Spleen (tissue), 11 donors: ENCODE data around the gene GAB1. TPM values are rescaled to one million over a fixed set of nuclear protein-coding genes. Genes with fewer than 3 reads are reported as not detected.

ENCODE experiments used
- DNase-seq: peaks from one replicate; pipeline ENCODE4 v3.0.0-alpha.2; 2020
- H3K27ac ChIP-seq, 8 donors: fragments of 200-600 bp; sonication (generic) in 7 of 8; 1 replicate in 4 of 8; 2 replicates in 4 of 8; pipeline versions ENCODE4 v1.5.0 to v1.8.0; 2016 to 2021; ENCODE audit warnings: inconsistent platforms in 4 of 8, mild to moderate bottlenecking in 4 of 8, moderate library complexity in 1 of 8
- H3K27me3 ChIP-seq, 7 donors: fragments of 200-600 bp; sonication (generic) in 6 of 7; replicated peaks in 1 of 7; 1 replicate in 4 of 7; 2 replicates in 3 of 7; pipeline versions ENCODE4 v1.5.0 to v1.8.0; 2016 to 2021; ENCODE audit warnings: inconsistent platforms in 3 of 7, mild to moderate bottlenecking in 1 of 7
- H3K36me3 ChIP-seq, 6 donors: fragments of 200-600 bp; sonication (generic) in 5 of 6; 1 replicate in 4 of 6; 2 replicates in 2 of 6; pipeline versions ENCODE4 v1.5.0 to v1.8.0; 2016 to 2021; ENCODE audit warnings: inconsistent platforms in 2 of 6
- H3K4me1 ChIP-seq, 6 donors: fragments of 200-600 bp; sonication (generic) in 5 of 6; 1 replicate in 3 of 6; 2 replicates in 3 of 6; pipeline versions ENCODE4 v1.5.0 to v1.8.0; 2016 to 2021; ENCODE audit warnings: inconsistent platforms in 3 of 6
- H3K4me3 ChIP-seq, 8 donors: fragments of 200-600 bp; sonication (generic) in 7 of 8; 1 replicate in 4 of 8; 2 replicates in 4 of 8; pipeline versions ENCODE4 v1.5.0 to v1.8.0; 2016 to 2021; ENCODE audit warnings: inconsistent platforms in 4 of 8, mild to moderate bottlenecking in 4 of 8, moderate library complexity in 2 of 8
- H3K9me3 ChIP-seq, 8 donors: fragments of 200-600 bp; sonication (generic) in 7 of 8; 1 replicate in 4 of 8; 2 replicates in 4 of 8; pipeline versions ENCODE4 v1.5.0 to v1.8.0; 2016 to 2021; ENCODE audit warnings: inconsistent platforms in 4 of 8
- POLR2A ChIP-seq, 3 donors: fragments of 450-650 bp; IDR thresholded peaks; one replicate each; pipeline ENCODE4 v1.5.1; 2017; ENCODE audit warnings: antibody characterized with exemption in 3 of 3, mild to moderate bottlenecking in 1 of 3
- POLR2AphosphoS5 ChIP-seq, 3 donors: sonication (generic); formaldehyde crosslinking; IDR thresholded peaks; one replicate each; pipeline ENCODE4 v1.5.1; 2017; ENCODE audit warnings: antibody characterized with exemption in 3 of 3
- WGBS, 5 donors: extraction: QIAGEN DNeasy Blood & Tissue Kit in 3 of 5; methylation state at CpG; one replicate each; pipeline versions ENCODE4 v1.1.5 to v1.1.7; 2013 to 2018; 5-methylcytosine and 5-hydroxymethylcytosine counted together
- intact Hi-C: fragments of 100-400 bp; cut with DNase I; formaldehyde crosslinking; loops from one replicate; pipeline ENCODE4 v1.15.0; 2023; ENCODE audit warnings: low total_unique reads
- polyA plus RNA-seq, 3 donors: library from polyadenylated mRNA; stranded (reverse); fragments of 200-250 nt; gene quantifications; one replicate each; pipeline ENCODE4 v1.2.1, GENCODE V29; 2013
- total RNA-seq, 7 donors: library from RNA; depleted of rRNA in 3 of 7; stranded (reverse); fragments of >200 nt in 3 of 7; fragmentation: NEBNext Ultra II Directional in 4 of 7; extraction: Animal tissue kit (Norgen Biotek cat#: 25700) in 4 of 7; gene quantifications; one replicate each; pipeline versions ENCODE4 v1.1.0 to v1.2.1, GENCODE V29; 2016 to 2021
- TF ChIP-seq, protein P1 (sequence below), 11 experiments: fragments of 200-600 bp in 7 of 11; fragments of 450-650 bp in 4 of 11; sonication (generic) in 4 of 11; IDR thresholded peaks in 8 of 11; conservative IDR thresholded peaks in 3 of 11; 1 replicate in 7 of 11; 2 replicates in 4 of 11; pipeline versions ENCODE4 v1.4.0 to v1.8.0; 2016 to 2021; ENCODE audit warnings: antibody characterized with exemption in 11 of 11, inconsistent platforms in 4 of 11, mild to moderate bottlenecking in 1 of 11
- donor health status: healthy with polysubstance abuse.
- donor health status: DM: no; HTN: no; CAD: no; lungs with moderate emphysema.
- donor health status: DM: no; HTN: no; CAD: no.
- donor health status: Bipolar disorder and iron deficiency.
- donor health status: healthy.
- donor health status: DM: no; HTN: no; CAD: no.
- donor health status: DM: yes; HTN: yes; CAD: no.

Gene GAB1
- total and polyA plus RNA-seq, 10 donors = 1.6 to 53.6 (median 23.8) TPM

DNA sequence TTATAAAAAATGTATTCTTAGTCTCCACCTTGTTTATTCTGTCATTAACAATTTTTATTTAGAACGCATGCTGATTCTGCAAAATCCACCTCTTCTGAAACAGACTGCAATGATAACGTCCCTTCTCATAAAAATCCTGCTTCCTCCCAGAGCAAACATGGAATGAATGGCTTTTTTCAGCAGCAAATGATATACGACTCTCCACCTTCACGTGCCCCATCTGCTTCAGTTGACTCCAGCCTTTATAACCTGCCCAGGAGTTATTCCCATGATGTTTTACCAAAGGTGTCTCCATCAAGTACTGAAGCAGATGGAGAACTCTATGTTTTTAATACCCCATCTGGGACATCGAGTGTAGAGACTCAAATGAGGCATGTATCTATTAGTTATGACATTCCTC is 101.3 kb downstream of the GAB1 start:
- no peak for DNase-seq
- intact Hi-C loops = no loop called here
- 86 to 92% (median 92%) methylated on average over 5 of the region's 5 CpGs for WGBS, 5 donors

DNA sequence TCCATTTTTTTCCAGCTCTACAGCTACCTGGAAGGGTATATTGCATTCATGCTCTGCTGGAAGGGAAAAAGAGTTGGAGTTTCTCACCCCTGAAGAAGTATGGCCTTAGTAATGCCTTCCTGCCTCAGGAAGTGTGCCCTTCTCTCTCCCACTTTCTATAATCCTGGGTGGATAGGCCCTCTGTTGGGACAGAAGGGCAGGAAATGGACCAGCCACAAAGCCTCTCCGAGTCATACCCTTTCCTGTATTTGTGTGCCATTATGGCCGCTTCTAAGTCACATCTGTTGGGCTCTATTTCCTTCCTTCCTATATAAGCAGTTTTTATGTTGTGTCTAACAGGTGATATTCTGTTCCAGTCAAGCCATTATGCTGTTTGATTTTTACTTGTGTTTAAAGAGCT is 102.0 kb downstream of the GAB1 start:
- Histone ChIP-seq H3K4me1 (no peaks in the 10 kb centered on the region), H3K36me3 (peaks cover 0 to 43% (median 4%) of the 10 kb centered on the region in 6 donors), H3K27me3 (no peaks in the 10 kb centered on the region), H3K4me3 (no peak overlapping the region), H3K27ac (no peak overlapping the region), H3K9me3 (no peaks in the 10 kb centered on the region)
- TF ChIP-seq, protein P1, sequence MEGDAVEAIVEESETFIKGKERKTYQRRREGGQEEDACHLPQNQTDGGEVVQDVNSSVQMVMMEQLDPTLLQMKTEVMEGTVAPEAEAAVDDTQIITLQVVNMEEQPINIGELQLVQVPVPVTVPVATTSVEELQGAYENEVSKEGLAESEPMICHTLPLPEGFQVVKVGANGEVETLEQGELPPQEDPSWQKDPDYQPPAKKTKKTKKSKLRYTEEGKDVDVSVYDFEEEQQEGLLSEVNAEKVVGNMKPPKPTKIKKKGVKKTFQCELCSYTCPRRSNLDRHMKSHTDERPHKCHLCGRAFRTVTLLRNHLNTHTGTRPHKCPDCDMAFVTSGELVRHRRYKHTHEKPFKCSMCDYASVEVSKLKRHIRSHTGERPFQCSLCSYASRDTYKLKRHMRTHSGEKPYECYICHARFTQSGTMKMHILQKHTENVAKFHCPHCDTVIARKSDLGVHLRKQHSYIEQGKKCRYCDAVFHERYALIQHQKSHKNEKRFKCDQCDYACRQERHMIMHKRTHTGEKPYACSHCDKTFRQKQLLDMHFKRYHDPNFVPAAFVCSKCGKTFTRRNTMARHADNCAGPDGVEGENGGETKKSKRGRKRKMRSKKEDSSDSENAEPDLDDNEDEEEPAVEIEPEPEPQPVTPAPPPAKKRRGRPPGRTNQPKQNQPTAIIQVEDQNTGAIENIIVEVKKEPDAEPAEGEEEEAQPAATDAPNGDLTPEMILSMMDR (IDR thresholded peaks at IDR 0.05 in 8 of 11, conservative IDR thresholded peaks at IDR 0.05 in 3 of 11) = no peak
- no peak for TF ChIP-seq POLR2AphosphoS5 (IDR thresholded peaks at IDR 0.05)
- TF ChIP-seq POLR2A (IDR thresholded peaks at IDR 0.05) = no peak
- 27 to 35% (median 33%) methylated on average over 2 of the region's 2 CpGs for WGBS, 5 donors
- intact Hi-C loops = no loop called here
- no peak for DNase-seq

More for the DNA sequence above, 101.3 kb downstream of the GAB1 start:
- no peak overlapping the region for H3K4me3 ChIP-seq
- TF ChIP-seq POLR2AphosphoS5 (IDR thresholded peaks at IDR 0.05) (no peak), POLR2A (IDR thresholded peaks at IDR 0.05) (no peak)
- TF ChIP-seq, protein P1 (IDR thresholded peaks at IDR 0.05 in 8 of 11, conservative IDR thresholded peaks at IDR 0.05 in 3 of 11) = no peak
- H3K36me3 ChIP-seq = peaks cover 0 to 49% (median 4%) of the 10 kb centered on the region in 6 donors
- no peaks in the 10 kb centered on the region for H3K27me3 ChIP-seq
- H3K4me1 ChIP-seq = no peaks in the 10 kb centered on the region
- H3K9me3 ChIP-seq = no peaks in the 10 kb centered on the region
- no peak overlapping the region for H3K27ac ChIP-seq

DNA sequence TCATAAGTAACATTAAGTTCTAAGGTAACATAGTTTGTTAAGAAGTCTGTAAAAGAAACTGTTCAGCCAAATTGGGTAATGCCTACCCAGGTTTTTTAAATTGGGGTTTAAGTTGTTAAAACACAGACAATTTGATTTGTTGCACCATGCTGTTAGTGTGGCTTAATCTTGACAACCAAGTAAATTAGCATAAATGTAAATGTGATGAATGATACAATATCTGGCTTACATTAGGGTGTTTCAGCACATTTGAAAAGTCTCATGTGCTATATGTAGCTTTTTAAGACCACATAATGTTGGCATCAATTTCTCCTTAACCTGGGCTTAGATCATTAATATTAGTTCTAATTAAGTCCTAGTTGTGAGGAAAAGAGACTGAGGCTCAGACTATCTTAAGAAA is 104.4 kb downstream of the GAB1 start:
- H3K4me3 ChIP-seq = no peak overlapping the region
- H3K9me3 ChIP-seq = no peaks in the 10 kb centered on the region
- intact Hi-C loops = no loop called here
- TF ChIP-seq POLR2AphosphoS5 (IDR thresholded peaks at IDR 0.05) = no peak
- TF ChIP-seq, protein P1 (IDR thresholded peaks at IDR 0.05 in 8 of 11, conservative IDR thresholded peaks at IDR 0.05 in 3 of 11) = no peak
- no peak for TF ChIP-seq POLR2A (IDR thresholded peaks at IDR 0.05)
- no peaks in the 10 kb centered on the region for H3K4me1 ChIP-seq
- H3K27me3 ChIP-seq = no peaks in the 10 kb centered on the region
- H3K36me3 ChIP-seq = peaks cover 0 to 35% (median 4%) of the 10 kb centered on the region in 6 donors
- no peak for DNase-seq
- no peak overlapping the region for H3K27ac ChIP-seq

DNA sequence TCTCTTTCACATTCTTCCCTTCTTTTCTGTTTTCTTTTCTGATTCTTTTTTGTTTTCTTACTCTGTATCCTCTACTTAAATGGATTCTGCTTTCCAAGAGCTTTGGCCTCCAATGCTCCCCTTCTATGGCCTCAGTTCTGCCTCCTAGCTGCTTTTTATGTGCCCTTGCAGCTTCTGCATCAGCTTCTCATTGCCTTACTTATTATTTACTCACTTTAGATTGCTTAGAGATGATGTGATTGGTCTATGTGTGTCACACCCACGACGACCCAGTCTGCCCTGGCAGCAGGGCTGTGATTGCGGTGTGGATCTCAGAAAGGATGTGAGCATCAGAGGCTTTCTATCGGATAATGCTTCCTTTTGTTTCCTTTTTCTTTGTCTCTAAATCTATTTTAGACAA is 105.0 kb downstream of the GAB1 start:
- intact Hi-C loops = no loop called here

More for the DNA sequence above, 105.0 kb downstream of the GAB1 start:
- no peak overlapping the region for H3K4me3 ChIP-seq
- H3K9me3 ChIP-seq = no peaks in the 10 kb centered on the region
- no peaks in the 10 kb centered on the region for H3K27me3 ChIP-seq
- DNase-seq = no peak
- no peak overlapping the region for H3K27ac ChIP-seq
- 73 to 91% (median 81%) methylated on average over 4 of the region's 4 CpGs for WGBS, 5 donors
- peaks cover 0 to 31% (median 4%) of the 10 kb centered on the region in 6 donors for H3K36me3 ChIP-seq
- no peaks in the 10 kb centered on the region for H3K4me1 ChIP-seq
- TF ChIP-seq POLR2AphosphoS5 (IDR thresholded peaks at IDR 0.05) (no peak), POLR2A (IDR thresholded peaks at IDR 0.05) (no peak)
- TF ChIP-seq, protein P1 (IDR thresholded peaks at IDR 0.05 in 8 of 11, conservative IDR thresholded peaks at IDR 0.05 in 3 of 11) = no peak
